ENCODE data around the gene CRCP. TPM values are rescaled to one million over a fixed set of nuclear protein-coding genes. Genes with fewer than 3 reads are reported as not detected.

Gene CRCP
- total and polyA plus RNA-seq, 10 of the 15 experiments (the other 5 are each of a cell fraction or from before 2014, with no cell fraction given), result 12.4 to 33.8 (median 29.1) TPM

DNA sequence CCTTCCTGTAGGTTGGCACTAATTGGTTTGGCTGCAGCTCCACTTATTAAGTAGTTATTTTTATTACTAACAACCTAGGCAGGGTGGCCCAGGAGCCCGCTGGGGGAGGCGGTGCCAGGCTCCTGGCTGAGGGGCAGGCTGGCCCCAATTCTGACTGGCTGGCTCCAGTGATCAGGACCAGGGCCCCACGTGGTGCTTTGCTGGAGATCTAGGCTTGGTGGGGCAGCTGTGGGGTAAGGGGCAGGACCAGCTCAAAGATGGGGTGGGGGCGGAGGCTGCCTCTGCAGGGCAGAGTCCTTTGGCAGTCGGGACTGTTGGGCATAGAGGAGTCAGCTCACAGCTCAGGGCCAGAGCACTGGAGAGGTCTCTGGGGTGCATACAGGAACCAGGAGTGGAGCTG lies 36.6 kb upstream of the CRCP start (continued):
- TF ChIP-seq, protein P1, sequence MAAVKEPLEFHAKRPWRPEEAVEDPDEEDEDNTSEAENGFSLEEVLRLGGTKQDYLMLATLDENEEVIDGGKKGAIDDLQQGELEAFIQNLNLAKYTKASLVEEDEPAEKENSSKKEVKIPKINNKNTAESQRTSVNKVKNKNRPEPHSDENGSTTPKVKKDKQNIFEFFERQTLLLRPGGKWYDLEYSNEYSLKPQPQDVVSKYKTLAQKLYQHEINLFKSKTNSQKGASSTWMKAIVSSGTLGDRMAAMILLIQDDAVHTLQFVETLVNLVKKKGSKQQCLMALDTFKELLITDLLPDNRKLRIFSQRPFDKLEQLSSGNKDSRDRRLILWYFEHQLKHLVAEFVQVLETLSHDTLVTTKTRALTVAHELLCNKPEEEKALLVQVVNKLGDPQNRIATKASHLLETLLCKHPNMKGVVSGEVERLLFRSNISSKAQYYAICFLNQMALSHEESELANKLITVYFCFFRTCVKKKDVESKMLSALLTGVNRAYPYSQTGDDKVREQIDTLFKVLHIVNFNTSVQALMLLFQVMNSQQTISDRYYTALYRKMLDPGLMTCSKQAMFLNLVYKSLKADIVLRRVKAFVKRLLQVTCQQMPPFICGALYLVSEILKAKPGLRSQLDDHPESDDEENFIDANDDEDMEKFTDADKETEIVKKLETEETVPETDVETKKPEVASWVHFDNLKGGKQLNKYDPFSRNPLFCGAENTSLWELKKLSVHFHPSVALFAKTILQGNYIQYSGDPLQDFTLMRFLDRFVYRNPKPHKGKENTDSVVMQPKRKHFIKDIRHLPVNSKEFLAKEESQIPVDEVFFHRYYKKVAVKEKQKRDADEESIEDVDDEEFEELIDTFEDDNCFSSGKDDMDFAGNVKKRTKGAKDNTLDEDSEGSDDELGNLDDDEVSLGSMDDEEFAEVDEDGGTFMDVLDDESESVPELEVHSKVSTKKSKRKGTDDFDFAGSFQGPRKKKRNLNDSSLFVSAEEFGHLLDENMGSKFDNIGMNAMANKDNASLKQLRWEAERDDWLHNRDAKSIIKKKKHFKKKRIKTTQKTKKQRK (IDR thresholded peaks at IDR 0.05; ENCODE audit: low read depth, low read length), result no peak
- TF ChIP-seq, protein P2, sequence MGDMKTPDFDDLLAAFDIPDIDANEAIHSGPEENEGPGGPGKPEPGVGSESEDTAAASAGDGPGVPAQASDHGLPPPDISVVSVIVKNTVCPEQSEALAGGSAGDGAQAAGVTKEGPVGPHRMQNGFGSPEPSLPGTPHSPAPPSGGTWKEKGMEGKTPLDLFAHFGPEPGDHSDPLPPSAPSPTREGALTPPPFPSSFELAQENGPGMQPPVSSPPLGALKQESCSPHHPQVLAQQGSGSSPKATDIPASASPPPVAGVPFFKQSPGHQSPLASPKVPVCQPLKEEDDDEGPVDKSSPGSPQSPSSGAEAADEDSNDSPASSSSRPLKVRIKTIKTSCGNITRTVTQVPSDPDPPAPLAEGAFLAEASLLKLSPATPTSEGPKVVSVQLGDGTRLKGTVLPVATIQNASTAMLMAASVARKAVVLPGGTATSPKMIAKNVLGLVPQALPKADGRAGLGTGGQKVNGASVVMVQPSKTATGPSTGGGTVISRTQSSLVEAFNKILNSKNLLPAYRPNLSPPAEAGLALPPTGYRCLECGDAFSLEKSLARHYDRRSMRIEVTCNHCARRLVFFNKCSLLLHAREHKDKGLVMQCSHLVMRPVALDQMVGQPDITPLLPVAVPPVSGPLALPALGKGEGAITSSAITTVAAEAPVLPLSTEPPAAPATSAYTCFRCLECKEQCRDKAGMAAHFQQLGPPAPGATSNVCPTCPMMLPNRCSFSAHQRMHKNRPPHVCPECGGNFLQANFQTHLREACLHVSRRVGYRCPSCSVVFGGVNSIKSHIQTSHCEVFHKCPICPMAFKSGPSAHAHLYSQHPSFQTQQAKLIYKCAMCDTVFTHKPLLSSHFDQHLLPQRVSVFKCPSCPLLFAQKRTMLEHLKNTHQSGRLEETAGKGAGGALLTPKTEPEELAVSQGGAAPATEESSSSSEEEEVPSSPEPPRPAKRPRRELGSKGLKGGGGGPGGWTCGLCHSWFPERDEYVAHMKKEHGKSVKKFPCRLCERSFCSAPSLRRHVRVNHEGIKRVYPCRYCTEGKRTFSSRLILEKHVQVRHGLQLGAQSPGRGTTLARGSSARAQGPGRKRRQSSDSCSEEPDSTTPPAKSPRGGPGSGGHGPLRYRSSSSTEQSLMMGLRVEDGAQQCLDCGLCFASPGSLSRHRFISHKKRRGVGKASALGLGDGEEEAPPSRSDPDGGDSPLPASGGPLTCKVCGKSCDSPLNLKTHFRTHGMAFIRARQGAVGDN (IDR thresholded peaks at IDR 0.05), result no peak

DNA sequence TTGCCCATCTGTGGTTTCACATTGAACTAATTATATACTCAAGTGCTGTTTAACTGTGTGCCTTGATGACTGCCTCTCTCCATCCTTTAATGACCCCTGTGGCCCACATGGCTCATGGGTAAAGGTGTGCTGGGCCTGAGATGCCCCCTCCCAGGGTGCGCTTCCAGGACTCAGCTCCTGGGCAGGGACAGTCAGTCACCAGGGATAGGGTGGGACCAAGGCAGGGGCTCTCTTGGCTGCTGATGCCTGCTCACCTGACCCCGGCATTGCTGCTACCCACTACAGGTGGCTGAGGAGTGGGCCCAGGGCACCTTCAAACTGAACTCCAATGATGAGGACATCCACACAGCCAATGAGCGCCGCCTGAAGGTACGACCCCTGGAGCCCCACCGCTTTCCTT lies 32.6 kb upstream of the CRCP start:
- SMC1A ChIA-PET (ENCODE audit: uncharacterized antibody, unreplicated experiment), result no interaction called here
- POLR2A ChIA-PET, result no interaction called here
- TF ChIP-seq SMAD1 (IDR thresholded peaks at IDR 0.05; ENCODE audit: low read depth, partially characterized antibody), result no peak
- TF ChIP-seq CBX3 (IDR thresholded peaks at IDR 0.05; ENCODE audit: borderline replicate concordance, low read depth), result no peak
- TF ChIP-seq RAD51 (IDR thresholded peaks at IDR 0.05), result no peak
- TF ChIP-seq BHLHE40 (IDR thresholded peaks at IDR 0.05; ENCODE audit: borderline replicate concordance in 1 of 2, low read depth in 2 of 2, low read length in 1 of 2), result no peak
- TF ChIP-seq, protein P3, sequence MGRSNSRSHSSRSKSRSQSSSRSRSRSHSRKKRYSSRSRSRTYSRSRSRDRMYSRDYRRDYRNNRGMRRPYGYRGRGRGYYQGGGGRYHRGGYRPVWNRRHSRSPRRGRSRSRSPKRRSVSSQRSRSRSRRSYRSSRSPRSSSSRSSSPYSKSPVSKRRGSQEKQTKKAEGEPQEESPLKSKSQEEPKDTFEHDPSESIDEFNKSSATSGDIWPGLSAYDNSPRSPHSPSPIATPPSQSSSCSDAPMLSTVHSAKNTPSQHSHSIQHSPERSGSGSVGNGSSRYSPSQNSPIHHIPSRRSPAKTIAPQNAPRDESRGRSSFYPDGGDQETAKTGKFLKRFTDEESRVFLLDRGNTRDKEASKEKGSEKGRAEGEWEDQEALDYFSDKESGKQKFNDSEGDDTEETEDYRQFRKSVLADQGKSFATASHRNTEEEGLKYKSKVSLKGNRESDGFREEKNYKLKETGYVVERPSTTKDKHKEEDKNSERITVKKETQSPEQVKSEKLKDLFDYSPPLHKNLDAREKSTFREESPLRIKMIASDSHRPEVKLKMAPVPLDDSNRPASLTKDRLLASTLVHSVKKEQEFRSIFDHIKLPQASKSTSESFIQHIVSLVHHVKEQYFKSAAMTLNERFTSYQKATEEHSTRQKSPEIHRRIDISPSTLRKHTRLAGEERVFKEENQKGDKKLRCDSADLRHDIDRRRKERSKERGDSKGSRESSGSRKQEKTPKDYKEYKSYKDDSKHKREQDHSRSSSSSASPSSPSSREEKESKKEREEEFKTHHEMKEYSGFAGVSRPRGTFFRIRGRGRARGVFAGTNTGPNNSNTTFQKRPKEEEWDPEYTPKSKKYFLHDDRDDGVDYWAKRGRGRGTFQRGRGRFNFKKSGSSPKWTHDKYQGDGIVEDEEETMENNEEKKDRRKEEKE (IDR thresholded peaks at IDR 0.05), result no peak
- no peak for TF ChIP-seq RAD21 (IDR thresholded peaks at IDR 0.05; ENCODE audit: insufficient read depth, low read depth, low read length)
- no peak for TF ChIP-seq BCL11A (IDR thresholded peaks at IDR 0.05; ENCODE audit: low read depth, low read length)
- TF ChIP-seq CHD1 (IDR thresholded peaks at IDR 0.05; ENCODE audit: low read depth, low read length), result no peak
- no peak for TF ChIP-seq IRF4 (IDR thresholded peaks at IDR 0.05; ENCODE audit: low read depth, low read length)
- no peak for TF ChIP-seq GATAD2B (conservative IDR thresholded peaks at IDR 0.05; ENCODE audit: low read depth)
- no peak for TF ChIP-seq MEF2B (IDR thresholded peaks at IDR 0.05; ENCODE audit: partially characterized antibody, poor library complexity, severe bottlenecking)

More for the DNA sequence above, 32.6 kb upstream of the CRCP start:
- Histone ChIP-seq H3K4me3 (no peak overlapping the region), H3K4me1 (ENCODE audit: control insufficient read depth, insufficient read depth, low read length) (peaks cover 2% of the 10 kb centered on the region), H3K27ac (ENCODE audit: control insufficient read depth, insufficient read depth) (no peak overlapping the region), H3K36me3 (ENCODE audit: control insufficient read depth in 2 of 2, insufficient read depth in 2 of 2, low read length in 1 of 2) (peaks cover 0 to 4% of the 10 kb centered on the region in 2 experiments; a peak in 2 of 4 replicates), H3K79me2 (ENCODE audit: control insufficient read depth, insufficient read depth, low read length) (no peaks in the 10 kb centered on the region; the same call in 1 of the 2 replicates), H3K9ac (ENCODE audit: control insufficient read depth, insufficient read depth, low read length) (no peak overlapping the region), H3K9me3 (replicated peaks; ENCODE audit: control insufficient read depth, insufficient read depth, low read length) (no peaks in the 10 kb centered on the region), H4K20me1 (ENCODE audit: control insufficient read depth, insufficient read depth) (no peaks in the 10 kb centered on the region), H3K27me3 (replicated peaks in 1 of 2; ENCODE audit: control insufficient read depth in 2 of 2, insufficient read depth in 2 of 2, low read length in 1 of 2) (no peaks in the 10 kb centered on the region), H2AFZ (ENCODE audit: control insufficient read depth, low read depth, low read length) (no peak overlapping the region), H3K4me2 (ENCODE audit: control insufficient read depth, insufficient read depth) (no peak overlapping the region)
- no peak for DNase-seq (ENCODE audit: low read depth, low spot score)
- ChIA-PET CTCF (interaction anchor here (0.6 kb wide), 1 partner anchor 108 kb away, joined by 3 read pairs; no protein-coding TSS in a partner anchor), RAD21 (ENCODE audit: unreplicated experiment) (no interaction called here)
- intact Hi-C loops (cut with micrococcal nuclease; ENCODE audit: unreplicated experiment), result no loop called here
- no peak for ATAC-seq
- no peak for FAIRE-seq
- in situ Hi-C loops (cut with MboI), result no loop called here
- no TSS peak for BruUV-seq (replicated peaks)
- 99% methylated on average over 6 of the region's 6 CpGs for WGBS (ENCODE audit: insufficient coverage, insufficient replicate concordance, low lambda C conversion rate, missing lambda C conversion rate)
